Superior temporal gyrus (tissue), 1 donor: Measurements from ENCODE around the gene GTF3C1.

Source experiments
- DNase-seq: peaks from one replicate; pipeline ENCODE4 v3.0.0-alpha.2; 2016; ENCODE audit errors: extremely low spot score

GTF3C1 gene

DNA sequence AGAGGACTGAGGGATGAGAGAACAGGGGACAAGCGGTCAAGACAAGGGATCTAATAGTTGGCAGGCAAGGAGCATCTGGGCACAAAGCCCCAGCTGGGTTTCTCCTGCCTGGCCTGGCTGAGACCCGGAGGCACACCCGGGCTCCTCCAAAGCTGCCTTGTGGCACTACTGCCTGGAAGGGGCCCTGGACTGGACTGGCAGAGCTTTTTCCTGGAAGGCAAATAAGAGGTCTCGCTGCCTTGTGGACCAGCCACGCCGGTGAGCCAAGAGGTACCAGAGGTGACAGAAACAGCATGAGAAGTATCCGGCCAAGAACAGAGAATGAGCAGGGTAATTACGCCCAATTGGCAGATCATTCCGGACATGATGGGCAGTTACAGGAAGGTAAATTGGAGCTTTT lies 64.6 kb downstream of the GTF3C1 start:
- DNase-seq = no peak

DNA sequence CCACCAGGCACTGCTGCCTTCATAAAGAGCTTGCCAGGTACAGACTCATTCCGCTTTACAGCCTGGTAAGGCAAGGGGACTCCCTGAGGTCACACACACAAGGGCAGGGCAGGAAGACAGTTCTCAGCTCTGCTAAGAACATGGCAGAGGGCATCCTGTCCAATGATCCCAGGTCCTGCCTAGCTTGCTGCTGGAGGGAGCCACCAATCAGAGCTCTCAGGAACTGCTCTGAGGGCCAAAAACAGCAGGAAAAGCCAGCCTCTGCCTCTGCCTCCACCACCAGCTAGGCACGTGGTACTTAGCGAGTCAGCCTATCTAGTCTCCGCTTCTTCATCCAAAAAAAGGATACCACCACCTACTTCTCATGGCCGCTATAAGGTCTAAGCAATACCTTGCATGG lies 66.1 kb downstream of the GTF3C1 start:
- no peak for DNase-seq

DNA sequence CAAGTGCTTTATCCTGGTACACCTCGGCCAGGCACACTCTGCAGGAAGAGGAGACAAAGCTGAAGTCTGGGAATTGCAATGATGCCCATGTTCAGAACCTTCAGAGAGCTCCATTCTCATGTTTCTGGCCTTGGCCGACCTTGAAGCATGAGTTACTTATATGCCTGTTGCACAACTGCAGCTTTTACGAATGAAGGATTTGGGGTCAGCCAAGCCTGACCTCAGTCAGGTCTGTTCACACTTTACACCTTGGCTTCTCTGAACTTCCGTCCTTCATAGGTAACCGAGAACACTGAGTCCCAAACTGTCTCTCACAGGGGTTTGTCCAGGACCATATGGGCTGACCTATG lies 66.7 kb downstream of the GTF3C1 start:
- no peak for DNase-seq

DNA sequence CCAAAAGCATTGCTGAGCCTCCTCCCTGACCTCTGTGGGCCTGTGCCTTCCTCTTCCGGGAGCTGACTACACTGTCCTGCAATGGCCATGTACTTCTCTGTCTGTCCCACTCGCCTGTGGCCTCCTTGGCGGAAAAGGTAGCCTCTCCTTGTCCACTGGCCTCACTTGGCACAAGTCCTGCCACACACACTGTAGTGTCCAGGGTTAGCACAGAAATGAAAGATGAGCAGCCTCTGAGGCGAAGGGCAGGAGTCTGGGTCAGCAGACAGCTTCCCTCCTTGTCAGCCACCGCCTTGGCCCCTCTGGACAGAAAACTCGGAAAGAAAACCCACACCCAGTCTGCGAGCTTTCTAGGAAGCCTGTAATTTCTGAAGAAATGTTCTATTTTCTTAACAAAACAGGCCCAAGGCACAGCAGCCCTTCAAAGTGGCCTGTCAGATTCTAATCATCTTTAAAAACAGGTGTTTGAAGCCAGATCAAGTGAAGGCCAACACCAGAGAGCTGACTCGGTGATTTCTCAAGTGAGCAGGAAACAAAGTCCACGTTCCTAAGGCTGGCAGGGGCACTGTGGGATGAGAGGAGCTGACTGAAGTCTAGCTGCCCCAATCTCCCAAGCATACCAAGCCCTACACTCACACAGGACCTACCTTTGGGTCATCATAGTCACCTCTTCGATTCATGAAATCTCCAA lies 67.2 kb downstream of the GTF3C1 start:
- DNase-seq = no peak

DNA sequence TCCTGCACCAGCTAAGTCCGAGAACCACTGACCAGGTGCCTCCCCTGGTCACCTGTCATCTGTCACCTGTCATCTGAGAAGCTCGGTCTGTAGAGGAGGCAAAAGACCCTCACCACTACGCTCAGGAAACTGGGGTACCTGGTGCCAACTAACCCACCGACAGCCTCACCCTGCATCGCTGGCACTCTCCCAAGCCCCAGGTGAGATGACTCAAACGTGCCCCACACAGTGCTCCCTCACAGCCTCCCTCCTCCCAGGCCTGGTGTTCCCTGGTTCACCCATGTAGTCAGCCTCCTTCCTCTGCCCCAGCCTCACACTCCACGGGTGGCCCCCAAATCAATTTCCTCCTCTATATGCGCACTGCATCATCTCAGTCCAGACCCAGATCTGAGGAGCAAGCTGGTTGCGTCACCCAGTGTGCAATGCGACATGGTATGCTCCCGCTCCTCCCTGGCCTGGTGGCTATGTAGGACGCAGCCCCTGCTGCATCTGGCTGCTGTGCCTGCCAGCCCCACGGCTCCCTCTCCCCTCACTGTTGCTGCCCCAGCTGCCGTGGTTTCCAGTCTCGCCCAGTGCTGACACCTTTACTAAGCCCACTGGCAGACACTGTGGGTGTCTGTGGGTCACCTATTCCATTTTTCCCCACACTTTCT lies 68.3 kb downstream of the GTF3C1 start:
- no peak for DNase-seq

GRCh38 chr16:27480761-27481160 lies 69.0 kb downstream of the GTF3C1 start:
- DNase-seq = no peak

DNA sequence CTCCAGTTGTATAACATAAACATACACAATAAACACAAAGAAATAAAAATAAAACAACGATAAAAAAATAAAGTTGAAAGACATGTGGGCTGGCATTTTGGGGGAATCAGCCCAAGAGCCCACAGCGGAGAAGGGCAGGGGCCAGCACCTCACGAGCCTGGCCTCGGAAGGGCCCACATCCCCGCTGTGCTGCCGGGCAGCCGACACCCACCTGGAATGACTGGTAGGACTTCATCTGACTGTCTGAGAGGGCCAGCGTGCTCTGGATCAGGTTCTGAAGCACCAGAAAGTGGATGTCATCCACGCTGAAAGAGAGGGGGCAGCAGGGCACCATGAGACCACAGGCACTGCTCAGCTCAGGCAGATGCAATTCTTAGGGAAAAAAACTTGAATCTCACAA lies 73.5 kb downstream of the GTF3C1 start:
- DNase-seq = no peak

DNA sequence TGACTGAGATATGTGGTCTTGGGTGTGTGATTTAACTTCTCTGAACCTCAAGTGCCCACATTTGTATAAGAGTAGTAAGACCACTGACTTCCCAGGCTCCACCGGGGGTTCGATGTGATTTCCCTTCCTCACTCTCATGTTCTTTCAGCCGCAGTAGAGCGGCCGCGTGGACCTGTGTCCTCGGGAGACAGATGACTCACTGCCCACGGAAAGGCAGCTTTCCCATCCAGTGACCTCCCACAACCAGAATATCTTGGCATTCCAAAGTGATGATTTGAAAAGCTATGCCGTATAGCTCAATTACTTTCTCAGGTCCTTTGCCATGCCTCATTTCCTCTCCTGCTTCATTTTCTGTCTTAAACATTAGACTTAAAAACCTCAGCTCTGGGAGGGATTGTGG lies 74.2 kb downstream of the GTF3C1 start:
- no peak for DNase-seq

- no peak for DNase-seq
These were observed 74.8 kb downstream of the GTF3C1 start for GRCh38 chr16:27474921-27475320.

- DNase-seq = no peak
These were observed 75.7 kb downstream of the GTF3C1 start for GRCh38 chr16:27474041-27474440.

DNA sequence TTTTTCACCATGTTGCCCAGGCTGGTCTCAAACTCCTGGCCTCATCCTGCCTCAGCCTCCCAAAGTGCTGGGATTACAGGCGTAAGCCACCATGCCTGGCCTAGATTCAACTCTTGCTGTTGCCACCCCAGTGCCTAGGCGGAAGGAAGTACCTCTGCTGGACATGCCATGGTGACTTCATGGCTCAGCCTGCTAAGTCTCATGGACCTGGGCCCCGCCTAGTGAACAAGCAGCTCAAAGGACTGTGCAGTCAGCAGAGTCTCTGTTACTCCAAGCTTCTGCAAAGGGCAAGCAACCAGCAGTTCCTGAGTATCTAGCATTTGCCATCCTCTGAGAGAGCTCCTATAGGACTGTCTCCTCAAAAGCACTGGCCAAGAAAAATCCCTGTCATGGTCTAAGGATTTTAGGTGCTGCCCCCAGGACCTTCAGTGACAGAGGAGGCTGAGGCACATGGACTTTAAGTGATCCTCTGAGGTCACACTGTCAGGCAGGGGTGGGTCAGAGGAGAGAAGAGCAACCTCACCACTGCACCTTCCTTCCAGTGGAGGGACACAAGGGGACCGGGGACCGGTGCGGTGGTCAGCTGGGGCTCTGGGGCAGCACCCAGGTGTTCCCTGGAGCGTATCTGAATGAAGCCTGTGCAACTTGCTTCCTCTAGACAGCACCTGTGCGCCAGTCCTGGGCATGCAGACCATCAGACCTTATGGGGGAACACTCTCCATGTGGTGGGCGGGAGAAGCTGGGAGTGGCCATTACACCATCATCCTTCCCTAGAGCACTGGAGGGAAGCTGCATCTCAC lies 76.4 kb downstream of the GTF3C1 start:
- no peak for DNase-seq

- DNase-seq = no peak
These were observed 77.4 kb downstream of the GTF3C1 start for GRCh38 chr16:27472091-27473020.

GRCh38 chr16:27471661-27472060 lies 78.1 kb downstream of the GTF3C1 start:
- DNase-seq = no peak

- DNase-seq = no peak
These were observed 78.9 kb downstream of the GTF3C1 start for GRCh38 chr16:27470567-27471431.

GRCh38 chr16:27468941-27469531 lies 80.7 kb downstream of the GTF3C1 start:
- no peak for DNase-seq

- DNase-seq = no peak
These were observed 84.2 kb downstream of the GTF3C1 start for GRCh38 chr16:27465483-27465879.

GRCh38 chr16:27464626-27465482 lies 84.9 kb downstream of the GTF3C1 start:
- no peak for DNase-seq

- no peak for DNase-seq
These were observed 85.7 kb downstream of the GTF3C1 start for GRCh38 chr16:27463741-27464591.
